NCI-H524 treated with DMSO at 0.1 percent for 48 hours (cell line): ENCODE data around the gene PGS1.

Experiments
- DNase-seq: peaks from one replicate; lab custom pipeline; 2025; lab: John Stamatoyannopoulos, UW

The PGS1 gene

DNA sequence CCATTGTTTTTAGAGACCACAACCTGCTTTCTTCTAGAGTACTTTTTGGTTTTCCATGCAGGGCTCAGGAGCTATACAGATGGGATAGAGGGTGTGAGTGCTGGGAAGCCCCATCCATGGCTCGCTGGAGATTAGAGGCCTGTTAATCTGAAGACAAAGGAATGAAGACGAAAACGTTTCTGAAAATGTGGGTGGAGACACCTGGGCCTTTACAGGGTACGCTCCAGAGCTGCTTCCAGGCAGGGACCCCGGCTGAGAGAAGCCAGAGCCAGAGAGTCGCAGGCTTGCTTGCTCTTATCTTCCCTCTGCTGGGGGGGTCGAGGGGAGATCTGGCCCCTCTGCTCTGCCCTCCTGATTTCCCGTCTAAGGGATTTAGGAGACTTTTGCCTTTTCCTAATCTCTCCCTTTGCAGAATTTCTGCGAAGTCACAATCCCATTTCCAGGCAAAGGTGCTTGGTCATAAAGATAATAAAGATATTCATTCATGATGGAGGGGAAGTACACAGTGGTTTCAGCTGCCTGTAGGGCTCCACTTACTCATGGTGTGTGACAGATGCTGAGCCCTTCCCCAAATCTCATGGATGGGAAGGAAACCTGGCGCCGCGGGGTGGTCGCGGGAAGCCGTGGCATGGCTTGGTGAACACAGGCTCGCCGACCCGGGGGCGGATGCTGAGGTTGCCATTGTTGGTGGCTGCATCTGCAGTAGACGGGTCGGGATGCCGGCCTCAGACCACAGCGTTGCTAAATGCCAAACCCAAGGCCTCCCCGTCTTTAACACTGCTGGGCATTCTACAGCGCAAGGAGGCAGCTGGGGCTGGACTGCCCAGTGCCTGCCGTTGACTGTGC lies 13.8 kb upstream of the PGS1 start:
- DNase-seq = peak; percentile 41

DNA sequence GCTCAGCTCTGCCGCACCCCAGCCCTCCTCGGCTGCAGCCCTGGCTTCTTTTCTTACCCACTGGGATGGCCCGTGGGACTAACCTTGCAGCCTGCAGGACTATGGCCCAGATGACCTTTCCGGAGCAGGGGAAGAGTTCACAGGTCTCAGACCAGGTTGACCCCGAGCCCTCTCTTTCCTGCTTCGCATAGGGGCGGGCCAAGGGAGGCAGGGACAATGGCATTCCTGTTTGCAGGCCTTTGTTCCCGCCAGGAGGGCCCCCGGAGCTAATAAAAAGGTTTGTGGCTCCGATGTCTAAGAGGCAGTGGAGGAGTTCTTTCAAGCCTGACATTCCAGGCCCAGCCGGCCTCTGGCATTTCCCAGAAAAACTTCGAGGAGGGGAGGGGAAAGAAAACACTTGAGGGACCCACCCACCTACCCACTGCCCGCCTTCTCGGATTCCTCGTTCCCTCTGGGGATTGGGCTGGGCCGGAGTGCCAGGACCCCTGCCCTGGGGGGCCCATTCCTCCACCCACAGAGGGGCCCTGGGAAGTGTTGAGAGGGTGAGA lies 12.8 kb upstream of the PGS1 start:
- no peak for DNase-seq

DNA sequence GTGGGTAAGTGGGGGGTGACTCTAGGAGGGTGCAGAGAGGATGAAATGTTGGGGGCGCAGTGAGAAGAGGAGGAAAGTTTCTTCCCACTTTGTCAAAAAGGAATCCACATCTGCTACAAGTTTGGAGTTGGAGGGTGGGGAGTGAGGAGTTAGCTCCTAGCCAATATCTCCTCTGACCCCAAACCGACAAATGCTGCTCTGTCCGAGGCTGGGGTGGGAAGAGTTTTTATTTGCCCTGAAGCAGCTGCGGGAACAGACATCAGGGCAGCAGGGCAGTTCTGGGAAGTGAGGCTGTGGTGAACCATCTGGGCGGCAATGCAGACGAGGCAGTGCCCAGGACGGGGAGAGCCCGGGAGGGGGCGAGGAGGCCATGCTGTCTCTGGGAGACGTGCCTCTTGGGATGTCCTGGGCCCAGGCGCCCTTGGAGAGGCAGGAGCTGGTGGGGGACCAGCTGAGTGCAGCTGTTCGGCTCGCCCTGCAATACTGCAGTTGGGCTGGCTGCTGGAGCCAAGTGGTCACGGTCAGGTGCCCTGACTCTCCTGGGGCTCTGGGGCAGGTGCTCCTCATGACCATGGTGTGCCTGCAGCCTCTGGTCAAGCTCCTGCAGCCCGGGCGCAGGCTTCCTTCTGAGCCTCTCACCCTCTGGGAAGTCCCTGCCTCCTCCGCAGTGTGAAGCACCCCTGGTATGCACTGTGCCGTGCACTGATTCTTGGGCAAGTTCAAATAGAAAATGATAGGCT lies 12.2 kb upstream of the PGS1 start:
- DNase-seq = no peak

DNA sequence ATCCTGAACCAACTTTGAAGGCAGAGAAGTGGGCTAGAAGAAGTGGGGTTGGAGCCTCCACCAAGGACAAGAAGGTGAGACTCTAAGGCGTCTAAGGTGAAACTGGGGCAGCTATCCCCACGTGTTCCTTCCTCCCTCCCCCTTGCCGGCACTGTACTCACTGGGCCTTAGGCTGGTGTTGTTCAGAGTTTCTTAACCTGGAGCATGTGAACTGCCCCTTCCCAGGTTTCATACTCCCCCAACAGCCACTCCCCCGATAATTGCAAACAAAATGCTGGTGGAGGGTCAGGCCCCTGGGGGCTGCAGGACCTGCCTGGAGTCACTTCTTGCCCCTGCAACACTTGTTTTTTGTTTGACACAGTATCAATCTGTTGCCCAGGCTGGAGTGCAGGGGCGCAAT lies 11.3 kb upstream of the PGS1 start:
- no peak for DNase-seq

DNA sequence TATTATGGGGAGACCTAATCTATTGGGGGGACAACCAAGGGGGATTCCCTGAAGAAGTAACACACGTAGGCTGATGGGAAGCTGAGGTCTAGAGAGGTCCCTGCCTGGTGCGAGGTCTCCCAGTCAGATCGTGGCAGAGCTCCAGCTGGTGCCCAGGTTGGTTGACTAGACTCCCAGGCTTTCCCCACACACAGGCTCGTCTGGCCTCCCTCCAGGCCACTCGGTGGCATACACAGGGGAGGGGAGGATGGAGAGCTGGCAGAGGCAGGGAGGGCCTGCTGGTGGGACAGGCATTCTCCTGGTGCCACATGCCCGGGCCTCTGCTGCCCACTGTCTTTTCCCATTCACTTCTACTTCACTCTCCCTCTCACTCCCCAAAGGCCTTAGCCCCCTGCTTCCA lies 10.1 kb upstream of the PGS1 start:
- DNase-seq = no peak

DNA sequence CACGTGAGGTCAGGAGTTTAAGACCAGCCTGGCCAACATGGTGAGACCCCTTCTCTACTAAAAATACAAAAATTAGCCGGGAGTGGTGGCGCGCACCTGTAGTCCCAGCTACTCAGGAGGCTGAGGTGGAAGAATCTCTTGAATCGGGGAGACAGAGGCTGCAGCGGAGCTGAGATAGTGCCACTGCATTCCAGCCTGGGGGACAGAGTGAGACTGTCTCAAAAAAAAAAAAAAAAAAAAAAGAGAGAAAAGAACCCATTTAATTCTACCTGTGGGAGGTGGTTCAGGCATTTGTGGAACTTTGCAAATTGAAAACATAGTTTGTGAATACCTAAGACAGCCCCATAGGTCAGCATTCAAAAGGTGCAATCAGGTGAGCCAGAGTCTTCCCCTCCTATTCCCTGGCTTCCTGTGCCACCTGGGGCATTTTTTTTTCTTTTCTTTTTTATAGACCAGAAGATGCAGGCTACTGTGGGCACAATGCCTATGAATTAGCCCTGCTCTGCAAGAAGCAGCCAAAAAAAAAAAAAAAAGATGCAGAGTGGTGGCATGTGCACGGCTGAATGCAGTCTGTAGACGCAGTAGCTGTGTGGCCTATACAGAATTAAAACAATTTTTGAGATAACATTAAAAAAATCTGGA lies 9.5 kb upstream of the PGS1 start:
- no peak for DNase-seq

DNA sequence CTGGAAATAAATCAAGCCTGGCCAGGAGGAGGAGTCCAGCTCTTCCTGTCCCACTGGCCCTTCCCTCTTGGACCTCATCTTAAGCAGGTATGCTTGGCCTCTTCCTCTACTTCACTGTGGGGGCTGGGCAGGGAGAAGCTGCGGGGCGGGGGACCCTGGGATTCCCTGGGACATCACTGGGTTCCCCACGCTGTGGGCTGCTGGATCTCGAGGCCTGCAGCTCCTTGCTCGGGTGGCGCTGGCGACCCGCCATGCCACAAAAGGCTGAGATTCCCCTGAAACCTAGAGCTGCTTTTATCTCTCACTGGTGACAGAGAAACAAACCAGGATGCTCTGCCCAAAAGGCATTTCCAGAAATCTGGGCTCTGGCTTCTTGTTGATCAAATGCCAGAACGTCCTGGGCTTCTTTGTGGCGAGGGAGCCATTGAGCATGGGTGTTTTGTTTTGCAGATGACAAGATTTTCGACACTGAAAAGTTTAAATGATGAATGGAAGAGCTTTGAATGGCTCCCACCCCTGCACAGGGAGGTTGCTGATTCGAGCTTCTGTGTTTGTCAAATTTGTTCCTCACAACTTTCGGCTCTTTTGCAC lies 8.6 kb upstream of the PGS1 start:
- DNase-seq = no peak

DNA sequence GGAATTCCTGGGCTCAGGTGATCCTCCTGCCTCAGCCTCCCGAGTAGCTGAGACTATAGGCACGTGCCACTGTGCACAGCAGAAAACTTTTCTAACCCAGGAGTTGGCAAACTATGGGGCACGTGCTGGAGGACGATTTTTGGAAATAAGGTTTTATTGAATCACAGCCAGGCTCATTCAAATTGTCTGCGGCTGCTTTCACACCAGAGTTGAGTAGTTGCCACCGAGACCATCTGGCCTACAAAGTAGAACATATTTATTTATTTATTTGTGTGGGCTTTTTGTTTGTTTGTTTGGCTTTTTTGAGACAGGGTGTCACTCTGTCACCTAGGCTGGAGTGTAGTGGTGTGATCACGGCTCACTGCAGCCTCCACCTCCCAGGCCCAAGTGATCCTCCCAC lies 7.4 kb upstream of the PGS1 start:
- DNase-seq = no peak

DNA sequence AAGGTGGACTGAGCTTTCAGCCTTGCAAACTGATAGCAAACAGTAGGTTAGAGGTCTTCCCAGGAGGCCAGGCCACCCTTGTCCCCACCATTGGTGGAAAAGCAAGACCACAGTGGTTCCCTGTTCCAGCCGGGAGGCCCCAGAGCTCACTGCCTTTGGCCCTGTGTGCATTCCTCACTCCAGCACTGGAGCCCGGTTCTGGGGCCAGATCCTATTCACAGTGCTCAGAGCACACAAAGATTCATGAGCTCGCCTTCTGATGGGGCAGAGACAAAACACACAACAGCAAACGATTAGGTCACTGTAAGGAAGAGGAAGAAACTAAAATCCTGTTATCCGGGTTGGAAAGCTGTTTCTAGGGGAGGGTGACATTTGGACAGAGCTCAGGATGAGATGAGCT lies 5.6 kb upstream of the PGS1 start:
- no peak for DNase-seq

DNA sequence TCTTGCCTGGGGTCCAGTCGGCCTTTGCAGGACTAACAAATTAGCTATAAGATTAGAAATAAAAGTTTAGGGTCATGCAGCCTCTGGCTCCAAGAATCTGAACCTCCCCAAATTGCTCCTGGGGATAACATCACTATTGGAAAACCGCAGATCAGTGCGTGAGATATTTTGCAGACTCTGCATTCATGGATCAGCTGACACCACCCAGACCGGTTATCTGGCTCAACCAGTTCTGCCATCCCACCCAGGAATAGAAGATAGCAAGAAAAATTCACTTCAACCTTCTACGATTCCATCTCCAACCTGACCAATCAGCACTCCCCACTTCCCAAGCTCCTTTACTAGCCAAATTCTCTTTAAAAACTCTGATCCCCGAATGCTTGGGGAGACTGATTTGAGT lies 4.3 kb upstream of the PGS1 start:
- no peak for DNase-seq

DNA sequence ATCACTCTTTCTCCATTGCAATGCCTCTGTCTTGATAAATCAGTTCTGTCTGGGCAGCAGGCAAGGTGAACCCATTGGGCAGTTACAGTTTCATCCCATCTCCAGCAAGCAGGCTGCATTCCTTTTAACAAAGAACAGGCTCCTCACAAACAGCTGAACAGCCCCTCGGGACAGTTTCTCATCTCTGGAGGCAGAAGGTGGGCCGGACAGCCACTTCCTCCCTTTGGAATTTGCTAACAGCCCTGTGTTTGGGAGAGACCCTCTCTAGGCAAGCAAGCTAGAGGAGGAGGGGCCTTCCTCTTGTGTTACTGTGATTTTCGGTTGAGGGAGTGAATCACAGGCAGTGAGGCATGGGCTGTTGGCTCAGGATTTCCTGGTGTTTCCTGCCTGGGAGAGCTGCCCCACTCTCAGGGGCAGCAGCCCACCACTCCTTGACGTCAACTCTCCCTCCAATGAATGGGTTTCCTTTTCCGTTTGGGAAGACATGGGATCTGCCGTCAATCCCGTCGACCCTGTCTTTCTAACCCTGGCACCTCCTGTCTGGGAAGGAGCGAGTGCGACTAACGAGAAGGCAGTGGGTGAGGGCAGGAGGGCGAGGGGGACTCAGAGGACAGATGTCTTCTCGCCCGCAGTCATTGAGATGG lies 3.7 kb upstream of the PGS1 start:
- no peak for DNase-seq

DNA sequence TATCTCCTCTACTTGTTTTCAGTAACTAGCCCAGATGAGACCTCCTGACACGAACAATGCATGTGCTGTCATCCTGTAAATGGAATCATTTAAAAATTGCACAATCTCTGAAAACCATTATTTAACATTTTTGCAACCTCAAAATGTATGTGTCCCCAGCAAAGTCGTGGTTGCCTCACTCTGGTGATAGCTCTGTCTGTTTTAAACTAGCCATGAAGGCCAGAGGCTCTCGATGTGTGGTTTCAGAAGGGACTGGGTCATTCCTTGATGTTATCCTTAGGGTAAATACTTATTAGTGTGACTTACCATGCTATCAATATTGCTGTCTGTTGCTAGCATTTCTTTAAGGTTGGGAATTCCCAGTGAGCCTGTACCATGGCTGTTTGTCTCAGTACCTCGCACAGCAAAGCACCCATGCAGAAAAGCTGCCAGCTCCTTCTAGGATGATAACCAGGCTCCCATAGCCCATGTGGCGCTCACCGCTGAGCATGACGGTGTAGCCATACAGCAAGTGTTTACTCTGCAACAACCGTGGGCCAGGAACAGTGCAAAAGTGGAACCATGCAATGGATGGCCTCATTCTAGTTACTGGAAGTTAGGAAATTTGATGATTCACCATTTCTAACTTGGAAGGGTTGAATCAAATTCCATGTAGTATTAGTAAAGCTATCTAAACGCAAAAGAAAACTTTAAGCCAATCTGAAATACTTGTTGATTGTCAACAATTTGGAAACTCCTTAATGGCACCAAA lies 2.9 kb upstream of the PGS1 start:
- no peak for DNase-seq

DNA sequence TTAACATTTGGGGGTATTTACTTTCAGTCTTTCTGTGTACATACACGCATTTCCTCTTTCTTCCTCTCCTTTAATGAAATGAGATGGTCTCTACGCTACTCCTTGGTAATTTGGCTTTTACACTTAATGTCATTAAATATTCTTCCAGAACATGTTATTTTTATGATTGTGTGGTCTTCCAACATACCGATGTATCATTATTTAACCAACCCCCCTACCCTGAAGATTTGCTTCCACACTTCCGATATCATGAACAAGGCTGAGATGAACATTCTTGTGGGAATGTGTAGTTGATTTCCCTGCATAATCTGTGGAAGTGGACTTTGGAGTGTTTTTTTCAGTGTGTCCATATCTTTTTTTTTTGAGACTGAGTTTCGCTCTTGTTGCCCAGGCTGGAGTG lies 2.3 kb upstream of the PGS1 start:
- no peak for DNase-seq

DNA sequence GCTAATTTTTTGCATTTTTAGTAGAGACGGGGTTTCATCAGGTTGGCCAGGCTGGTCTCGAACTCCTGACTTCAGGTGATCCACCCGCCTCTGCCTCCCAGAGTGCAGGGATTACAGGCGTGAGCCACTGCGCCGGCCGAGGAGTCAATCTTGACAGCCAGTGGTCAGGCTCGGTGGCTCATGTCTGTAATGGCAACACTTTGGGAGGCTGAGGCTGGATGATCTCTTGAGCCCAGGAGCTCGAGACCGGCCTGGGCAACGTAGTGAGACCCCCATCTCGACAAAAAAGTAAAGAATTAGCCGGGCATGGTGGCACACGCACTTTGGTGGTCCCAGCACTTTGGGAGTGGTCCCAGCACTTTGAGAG lies 608 bp upstream of the PGS1 start:
- DNase-seq = no peak

DNA sequence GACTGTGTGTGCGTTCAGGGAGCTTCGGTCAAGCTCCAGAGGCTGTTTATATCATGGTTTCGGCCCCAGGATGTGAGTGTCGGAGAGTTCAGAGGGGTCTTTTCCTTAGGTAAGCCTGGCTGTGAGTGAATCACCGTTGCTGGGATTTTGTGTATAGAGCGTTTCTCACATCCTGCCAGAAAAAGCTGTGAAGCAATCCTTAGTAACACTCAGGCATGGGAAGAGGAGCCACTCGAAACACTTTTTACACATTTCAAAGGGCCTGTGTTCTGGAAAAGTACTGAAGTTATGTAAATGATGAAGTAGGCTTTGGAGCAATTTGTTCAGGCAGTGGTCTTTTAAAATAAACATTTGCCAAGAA lies 662 bp downstream of the PGS1 start:
- DNase-seq = no peak

DNA sequence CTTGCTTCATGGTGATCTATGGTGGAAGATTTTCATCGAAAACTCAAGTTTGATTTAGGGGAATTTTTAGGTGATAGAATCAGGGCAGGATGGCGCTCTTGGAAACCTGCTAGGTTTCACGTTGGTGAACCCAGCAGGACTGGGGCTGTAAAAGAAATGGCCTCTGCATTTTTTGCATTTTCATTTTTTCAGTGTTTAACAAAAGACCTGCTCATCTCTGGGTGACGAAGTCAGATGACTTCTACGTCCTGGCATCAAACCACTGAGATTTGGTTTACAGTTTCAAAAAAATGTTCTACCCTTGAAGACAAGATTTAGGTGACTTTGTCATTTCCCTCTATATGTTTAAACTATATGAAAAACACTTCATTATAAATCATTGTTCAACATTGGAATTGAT lies 1.9 kb downstream of the PGS1 start:
- DNase-seq = no peak

DNA sequence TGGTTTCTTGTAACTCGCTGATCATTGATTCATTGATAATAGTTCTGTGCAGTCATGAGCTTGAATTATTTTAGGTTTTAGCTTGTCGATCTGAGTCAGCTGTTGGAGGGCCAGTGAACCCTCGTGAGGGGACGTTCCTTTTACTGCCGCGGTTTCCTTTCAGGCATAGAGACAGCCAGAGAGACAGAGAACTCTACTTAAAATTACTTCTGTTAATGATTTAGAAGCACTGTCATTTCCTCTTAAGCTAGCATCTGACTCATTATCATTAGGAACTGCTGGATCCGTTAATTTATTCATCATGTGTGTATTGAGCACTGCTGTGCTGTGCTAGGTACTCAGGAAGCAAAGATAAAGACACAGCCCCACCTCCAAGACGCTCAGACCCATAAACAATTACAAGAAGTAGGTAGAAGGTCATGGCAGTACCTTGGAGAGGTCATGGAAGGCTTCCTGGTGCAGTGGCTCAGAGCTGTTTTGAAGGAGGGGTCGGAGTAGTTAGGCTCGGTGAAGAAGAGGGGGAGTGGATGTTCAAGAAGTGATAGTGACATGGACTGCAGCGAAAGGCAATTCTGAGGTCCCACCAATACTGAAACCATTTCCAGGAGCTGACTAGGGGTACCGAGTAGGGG lies 3.3 kb downstream of the PGS1 start:
- no peak for DNase-seq

DNA sequence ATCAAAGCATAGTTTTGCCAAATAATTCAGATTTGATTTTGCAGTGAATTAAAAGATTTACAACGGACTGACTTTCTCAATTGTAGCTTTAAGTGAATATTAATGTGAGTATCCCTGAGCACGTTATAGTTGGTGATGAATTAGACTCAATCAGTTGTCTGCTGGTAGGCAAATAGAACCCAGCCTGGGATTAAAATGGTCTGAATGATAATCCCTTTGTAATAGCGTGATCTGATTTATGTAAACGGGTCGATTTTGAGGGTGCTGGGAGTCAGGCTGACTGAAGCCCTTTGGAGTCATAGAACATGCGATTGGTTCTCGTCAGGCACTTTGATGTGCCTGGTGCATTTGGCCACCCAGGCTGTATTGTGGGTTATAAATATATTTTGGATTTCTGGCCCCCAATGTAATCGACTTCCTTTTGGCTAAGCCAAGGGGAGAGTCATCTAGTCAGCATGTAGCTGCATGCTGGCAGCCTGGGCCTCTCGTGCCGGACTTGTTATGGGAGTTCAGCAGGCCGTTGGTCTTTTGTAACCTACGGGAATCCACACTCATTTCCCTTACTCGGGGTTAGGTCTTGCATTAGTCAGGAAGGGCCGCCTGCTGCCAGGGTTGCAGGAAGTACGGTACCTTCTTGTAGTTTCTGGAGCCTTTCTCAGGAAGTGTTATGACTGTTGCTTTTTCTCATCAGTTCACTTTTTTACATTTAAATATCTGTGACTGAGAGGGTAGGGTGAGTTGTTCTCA lies 5.4 kb downstream of the PGS1 start:
- DNase-seq = no peak

DNA sequence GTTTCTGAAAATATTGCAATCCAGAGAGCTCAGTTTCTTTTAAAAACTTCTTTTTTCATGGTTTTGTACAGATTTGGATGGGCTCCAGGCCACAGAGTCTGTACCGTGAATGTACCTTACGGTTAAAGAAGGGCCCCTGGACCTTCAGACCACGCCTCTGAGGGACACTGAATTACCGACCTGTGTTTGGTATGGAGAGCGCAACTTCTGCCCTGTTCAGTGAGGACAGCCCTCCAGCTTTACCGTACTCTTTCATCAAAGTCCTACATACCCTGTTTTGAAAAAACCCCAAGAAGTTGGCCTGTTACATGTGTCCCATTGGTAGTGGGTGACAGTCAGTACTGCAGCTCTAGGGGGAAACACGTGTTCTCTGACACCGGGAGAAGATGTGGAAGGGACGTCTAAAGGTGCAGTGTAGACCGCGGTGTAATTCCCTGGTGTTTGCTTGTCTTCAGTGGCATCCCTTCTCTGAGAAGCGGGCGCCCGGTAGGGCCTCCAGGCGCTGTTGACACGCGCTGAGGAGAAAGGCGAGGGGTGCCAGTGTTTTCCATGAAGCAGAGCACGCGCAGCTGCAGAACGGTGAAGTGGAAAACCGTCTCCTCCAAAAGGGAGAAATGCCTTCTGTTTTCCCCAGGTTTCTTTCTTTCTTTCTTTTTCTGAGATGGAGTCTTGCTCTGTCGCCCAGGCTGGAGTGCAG lies 6.2 kb downstream of the PGS1 start:
- no peak for DNase-seq
